GM12892 (cell line): ENCODE measurements around the gene ACVR2A.

Experiments
- POLR2A ChIP-seq: IDR thresholded peaks from 2 replicates; pipeline ENCODE4 v1.6.1; 2011; ENCODE audit warnings: low read depth, low read length, control low read depth
- TAF1 ChIP-seq: IDR thresholded peaks from 2 replicates; pipeline ENCODE4 v1.6.1; 2011; ENCODE audit warnings: low read depth, mild to moderate bottlenecking, control low read depth, low read length, borderline replicate concordance

- TF ChIP-seq TAF1 (no peak), POLR2A (no peak)
Measured at GRCh38 chr2:147851244-147851930, 6.6 kb downstream of the ACVR2A start.
